HCT116 (cell line): ENCODE data around the gene ESYT1. TPM values are rescaled to one million over a fixed set of nuclear protein-coding genes. Genes with fewer than 3 reads are reported as not detected.

Experiments
- ATAC-seq: fragments of 200-7000 bp; cut with Tn5 transposase; 2 replicates; pipeline ENCODE4 v1.9.1; 2020; ENCODE audit warnings: mild to moderate bottlenecking, moderate library complexity
- BruUV-seq: library from RNA; stranded (reverse); fragments of 400-500 nt; replicated peaks from 2 replicates; lab custom pipeline; 2021; lab: Mats Ljungman, UMichigan
- CTCF ChIA-PET: fragments of 300-600 bp; sonication (Branson Sonifier 250); formaldehyde crosslinking; loops from one replicate; lab custom pipeline; 2021; ENCODE audit warnings: antibody characterized with exemption; lab: Charles Lee
- POLR2A ChIA-PET: fragments of 300-600, 350-600 bp; sonication (Branson Sonifier 250); formaldehyde crosslinking; loops from one replicate; lab custom pipeline; 2021; ENCODE audit warnings: antibody characterized with exemption; lab: Charles Lee
- RAD21 ChIA-PET, 2 experiments: fragments of 300-600 bp; sonication (Branson Sonifier 250); formaldehyde crosslinking; loops; one replicate each; lab custom pipeline; 2023; ENCODE audit warnings: low total read pairs in 2 of 2; ENCODE audit not compliant: uncharacterized antibody in 2 of 2, unreplicated experiment in 2 of 2, low non-redundant PET in 1 of 2; lab: Charles Lee
- DNase-seq: peaks from one replicate; pipeline ENCODE4 v3.0.0-alpha.2; 2010; ENCODE audit warnings: low read depth, low spot score
- H2AFZ ChIP-seq: fragments of 200-600 bp; shearing (Covaris generic), sonication (generic); 2 replicates; pipeline ENCODE4 v1.6.1; 2017; ENCODE audit warnings: low read depth, mixed run types, mixed read lengths, antibody characterized with exemption, low read length; ENCODE audit not compliant: poor library complexity, severe bottlenecking
- H3K27ac ChIP-seq: 2 replicates; pipeline ENCODE4 v1.5.1; 2012; ENCODE audit warnings: low read depth, low read length
- H3K27me3 ChIP-seq: fragments of 200-600 bp; sonication (generic); 2 replicates; pipeline ENCODE4 v1.6.1; 2016; ENCODE audit warnings: mixed run types, low read length, mixed read lengths; ENCODE audit not compliant: insufficient read depth
- H3K36me3 ChIP-seq, 2 experiments: fragments of 200-500 bp in 1 of 2; fragments of 200-600 bp in 1 of 2; sonication (Bioruptor generic) in 1 of 2; sonication (generic) in 1 of 2; 2 replicates each; pipeline versions ENCODE4 v1.5.1 to v1.6.1; 2014 to 2016; ENCODE audit warnings: low read length in 2 of 2, inconsistent platforms in 1 of 2, mixed read lengths in 1 of 2, mixed run types in 1 of 2; ENCODE audit not compliant: insufficient read depth in 2 of 2, control insufficient read depth in 1 of 2
- H3K4me1 ChIP-seq, 2 experiments: fragments of 200-600 bp in 1 of 2; sonication (generic) in 1 of 2; 2 replicates each; pipeline versions ENCODE4 v1.5.1 to v1.6.1; 2012 to 2017; ENCODE audit warnings: low read length in 2 of 2, inconsistent platforms in 1 of 2, mild to moderate bottlenecking in 1 of 2, mixed read lengths in 1 of 2, mixed run types in 1 of 2, moderate library complexity in 1 of 2; ENCODE audit not compliant: insufficient read depth in 2 of 2, control insufficient read depth in 1 of 2
- H3K4me2 ChIP-seq: fragments of 200-600 bp; sonication (generic); 2 replicates; pipeline ENCODE4 v1.6.1; 2017; ENCODE audit warnings: mixed run types, low read length, mixed read lengths
- H3K4me3 ChIP-seq, 2 experiments: fragments of 200-600 bp in 1 of 2; sonication (generic) in 1 of 2; replicated peaks in 1 of 2; 2 replicates each; pipeline ENCODE4 v1.5.1; 2011 to 2016; ENCODE audit warnings: low read length in 2 of 2, control low read depth in 1 of 2, low read depth in 1 of 2, mild to moderate bottlenecking in 1 of 2, mixed read lengths in 1 of 2, mixed run types in 1 of 2
- H3K79me2 ChIP-seq: fragments of 200-600 bp; sonication (generic); 2 replicates; pipeline ENCODE4 v1.6.1; 2017; ENCODE audit warnings: mild to moderate bottlenecking, mixed run types, low read length, moderate library complexity, mixed read lengths; ENCODE audit not compliant: insufficient read depth
- H3K9ac ChIP-seq: fragments of 200-600 bp; sonication (generic); 2 replicates; pipeline ENCODE4 v1.6.1; 2016; ENCODE audit warnings: low read length, mixed read lengths
- H3K9me2 ChIP-seq: fragments of 200-600 bp; sonication (generic), shearing (Covaris generic); 2 replicates; pipeline ENCODE4 v1.6.1; 2017; ENCODE audit warnings: mixed run types, mild to moderate bottlenecking, moderate library complexity; ENCODE audit not compliant: insufficient read depth
- H3K9me3 ChIP-seq, 2 experiments: fragments of 200-500 bp in 1 of 2; fragments of 200-600 bp in 1 of 2; sonication (Bioruptor generic) in 1 of 2; sonication (generic) in 1 of 2; 2 replicates each; pipeline ENCODE4 v1.6.1; 2014 to 2017; ENCODE audit warnings: low read length in 2 of 2, mixed read lengths in 2 of 2, inconsistent platforms in 1 of 2, low read depth in 1 of 2, mild to moderate bottlenecking in 1 of 2, mixed run types in 1 of 2, moderate library complexity in 1 of 2; ENCODE audit not compliant: control insufficient read depth in 1 of 2, insufficient read depth in 1 of 2
- H4K20me1 ChIP-seq: fragments of 200-600 bp; sonication (generic), shearing (Covaris generic); 2 replicates; pipeline ENCODE4 v1.6.1; 2017; ENCODE audit warnings: mixed run types, mild to moderate bottlenecking, moderate library complexity; ENCODE audit not compliant: insufficient read depth
- CEBPB ChIP-seq: IDR thresholded peaks from 2 replicates; pipeline ENCODE4 v1.6.1; 2012; ENCODE audit warnings: low read depth
- EZH2 ChIP-seq: fragments of 200-600 bp; sonication (generic); IDR thresholded peaks from 2 replicates; pipeline ENCODE4 v1.6.1; 2017; ENCODE audit warnings: antibody characterized with exemption, mixed run types
- RAD21 ChIP-seq: IDR thresholded peaks from 2 replicates; pipeline ENCODE4 v1.6.1; 2012; ENCODE audit warnings: low read depth, mild to moderate bottlenecking
- intact Hi-C: fragments of 100-400 bp; cut with micrococcal nuclease; formaldehyde crosslinking; loops from 2 replicates; pipeline ENCODE4 v1.10.0; 2022
- total RNA-seq: library from RNA; stranded (reverse); gene quantifications from one replicate; pipeline ENCODE4 v1.2.1, GENCODE V29; 2021; ENCODE audit not compliant: unreplicated experiment
- TF ChIP-seq, protein P1 (sequence below): IDR thresholded peaks from 2 replicates; pipeline ENCODE4 v1.6.1; 2012; ENCODE audit warnings: low read depth
- TF ChIP-seq, protein P2 (sequence below), 3 experiments: fragments of 200-600 bp in 1 of 3; sonication (generic) in 1 of 3; IDR thresholded peaks in 2 of 3; conservative IDR thresholded peaks in 1 of 3; 2 replicates each; pipeline ENCODE4 v1.5.1; 2012 to 2017; ENCODE audit warnings: low read depth in 2 of 3, low read length in 2 of 3, antibody characterized with exemption in 1 of 3, borderline replicate concordance in 1 of 3, control low read depth in 1 of 3, mild to moderate bottlenecking in 1 of 3, mixed read lengths in 1 of 3, mixed run types in 1 of 3, moderate library complexity in 1 of 3; ENCODE audit not compliant: insufficient read depth in 1 of 3

Gene ESYT1
- total RNA-seq, 1 experiment from 2014 or later = 80.9 TPM

DNA sequence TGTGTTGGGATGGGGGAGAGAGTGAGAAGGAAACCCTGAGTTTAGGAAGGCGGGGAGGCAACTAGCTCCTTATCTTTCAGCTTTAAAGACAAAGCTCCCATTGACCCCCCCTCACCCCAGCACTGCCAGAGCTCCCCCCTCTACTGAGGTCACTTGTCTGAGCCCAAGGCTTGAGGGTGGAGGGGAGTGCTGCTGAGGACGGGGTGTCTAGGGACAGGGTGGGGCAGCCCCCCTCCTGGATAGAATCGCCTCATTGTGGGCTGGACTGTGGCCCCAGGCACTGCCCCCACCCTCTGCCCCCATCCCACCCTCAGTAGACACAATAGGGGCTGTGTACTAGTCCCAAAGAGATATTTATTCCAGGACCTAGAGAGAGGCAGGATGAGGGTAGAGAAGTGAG is 45.1 kb upstream of the ESYT1 start (continued):
- TF ChIP-seq, protein P1, sequence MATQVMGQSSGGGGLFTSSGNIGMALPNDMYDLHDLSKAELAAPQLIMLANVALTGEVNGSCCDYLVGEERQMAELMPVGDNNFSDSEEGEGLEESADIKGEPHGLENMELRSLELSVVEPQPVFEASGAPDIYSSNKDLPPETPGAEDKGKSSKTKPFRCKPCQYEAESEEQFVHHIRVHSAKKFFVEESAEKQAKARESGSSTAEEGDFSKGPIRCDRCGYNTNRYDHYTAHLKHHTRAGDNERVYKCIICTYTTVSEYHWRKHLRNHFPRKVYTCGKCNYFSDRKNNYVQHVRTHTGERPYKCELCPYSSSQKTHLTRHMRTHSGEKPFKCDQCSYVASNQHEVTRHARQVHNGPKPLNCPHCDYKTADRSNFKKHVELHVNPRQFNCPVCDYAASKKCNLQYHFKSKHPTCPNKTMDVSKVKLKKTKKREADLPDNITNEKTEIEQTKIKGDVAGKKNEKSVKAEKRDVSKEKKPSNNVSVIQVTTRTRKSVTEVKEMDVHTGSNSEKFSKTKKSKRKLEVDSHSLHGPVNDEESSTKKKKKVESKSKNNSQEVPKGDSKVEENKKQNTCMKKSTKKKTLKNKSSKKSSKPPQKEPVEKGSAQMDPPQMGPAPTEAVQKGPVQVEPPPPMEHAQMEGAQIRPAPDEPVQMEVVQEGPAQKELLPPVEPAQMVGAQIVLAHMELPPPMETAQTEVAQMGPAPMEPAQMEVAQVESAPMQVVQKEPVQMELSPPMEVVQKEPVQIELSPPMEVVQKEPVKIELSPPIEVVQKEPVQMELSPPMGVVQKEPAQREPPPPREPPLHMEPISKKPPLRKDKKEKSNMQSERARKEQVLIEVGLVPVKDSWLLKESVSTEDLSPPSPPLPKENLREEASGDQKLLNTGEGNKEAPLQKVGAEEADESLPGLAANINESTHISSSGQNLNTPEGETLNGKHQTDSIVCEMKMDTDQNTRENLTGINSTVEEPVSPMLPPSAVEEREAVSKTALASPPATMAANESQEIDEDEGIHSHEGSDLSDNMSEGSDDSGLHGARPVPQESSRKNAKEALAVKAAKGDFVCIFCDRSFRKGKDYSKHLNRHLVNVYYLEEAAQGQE = no peak
- no peak for TF ChIP-seq EZH2

DNA sequence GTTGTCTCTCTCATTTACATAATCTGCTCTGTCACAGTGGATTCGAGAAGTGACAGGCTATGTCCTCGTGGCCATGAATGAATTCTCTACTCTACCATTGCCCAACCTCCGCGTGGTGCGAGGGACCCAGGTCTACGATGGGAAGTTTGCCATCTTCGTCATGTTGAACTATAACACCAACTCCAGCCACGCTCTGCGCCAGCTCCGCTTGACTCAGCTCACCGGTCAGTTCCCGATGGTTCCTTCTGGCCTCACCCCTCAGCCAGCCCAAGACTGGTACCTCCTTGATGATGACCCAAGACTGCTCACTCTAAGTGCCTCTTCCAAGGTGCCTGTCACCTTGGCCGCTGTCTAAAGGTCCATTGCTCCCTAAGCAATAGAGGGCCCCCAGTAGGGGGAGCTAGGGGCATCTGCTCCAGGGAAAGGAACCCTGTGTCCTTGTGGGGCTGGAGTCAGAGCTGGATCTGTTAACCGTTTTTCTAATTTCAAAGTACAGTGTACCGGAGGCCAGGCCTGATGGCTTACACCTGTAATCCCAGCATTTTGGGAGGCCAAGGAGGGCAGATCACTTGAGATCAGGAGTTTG is 43.0 kb upstream of the ESYT1 start:
- RAD21 ChIA-PET = no interaction called here
- H3K4me2 ChIP-seq = no peak overlapping the region
- TF ChIP-seq CEBPB = no peak
- TF ChIP-seq, protein P2, sequence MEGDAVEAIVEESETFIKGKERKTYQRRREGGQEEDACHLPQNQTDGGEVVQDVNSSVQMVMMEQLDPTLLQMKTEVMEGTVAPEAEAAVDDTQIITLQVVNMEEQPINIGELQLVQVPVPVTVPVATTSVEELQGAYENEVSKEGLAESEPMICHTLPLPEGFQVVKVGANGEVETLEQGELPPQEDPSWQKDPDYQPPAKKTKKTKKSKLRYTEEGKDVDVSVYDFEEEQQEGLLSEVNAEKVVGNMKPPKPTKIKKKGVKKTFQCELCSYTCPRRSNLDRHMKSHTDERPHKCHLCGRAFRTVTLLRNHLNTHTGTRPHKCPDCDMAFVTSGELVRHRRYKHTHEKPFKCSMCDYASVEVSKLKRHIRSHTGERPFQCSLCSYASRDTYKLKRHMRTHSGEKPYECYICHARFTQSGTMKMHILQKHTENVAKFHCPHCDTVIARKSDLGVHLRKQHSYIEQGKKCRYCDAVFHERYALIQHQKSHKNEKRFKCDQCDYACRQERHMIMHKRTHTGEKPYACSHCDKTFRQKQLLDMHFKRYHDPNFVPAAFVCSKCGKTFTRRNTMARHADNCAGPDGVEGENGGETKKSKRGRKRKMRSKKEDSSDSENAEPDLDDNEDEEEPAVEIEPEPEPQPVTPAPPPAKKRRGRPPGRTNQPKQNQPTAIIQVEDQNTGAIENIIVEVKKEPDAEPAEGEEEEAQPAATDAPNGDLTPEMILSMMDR (IDR thresholded peaks at IDR 0.05 in 2 of 3, conservative IDR thresholded peaks at IDR 0.05 in 1 of 3; ENCODE audit: borderline replicate concordance in 1 of 3, insufficient read depth in 1 of 3, low read depth in 2 of 3, low read length in 2 of 3) = peak; percentile 21 to 82 (median 48); a peak in 5 of 6 replicates
- peak; percentile 47; the same call in 1 of the 2 replicates for TF ChIP-seq RAD21
- TF ChIP-seq, all 23 proteins: peak for 2
- Histone ChIP-seq H3K9ac (no peak overlapping the region), H3K4me1 (peaks cover 15 to 32% of the 10 kb centered on the region in 2 experiments), H3K9me3 (no peaks in the 10 kb centered on the region), H3K27ac (no peak overlapping the region), H3K9me2 (no peaks in the 10 kb centered on the region), H2AFZ (no peak overlapping the region), H4K20me1 (no peaks in the 10 kb centered on the region), H3K79me2 (peaks cover 12% of the 10 kb centered on the region; the same call in 1 of the 2 replicates), H3K36me3 (peaks cover 10 to 22% of the 10 kb centered on the region in 2 experiments; a peak in 2 of 4 replicates), H3K4me3 (no peak overlapping the region), H3K27me3 (no peaks in the 10 kb centered on the region)
- intact Hi-C loops = no loop called here
- ChIA-PET CTCF (interaction anchor here (0.8 to 1.8 kb wide), 7 partner anchors 10 to 347 kb away, joined by 3 to 13 read pairs (median 4); partner anchors contain the start of genes ORMDL2, PA2G4, RAB5B and SARNP), POLR2A (interaction anchor here (0.7 to 1.3 kb wide), 4 partner anchors 19 to 33 kb away, joined by 3 to 6 read pairs (median 3); partner anchors contain the start of genes PA2G4 and ZC3H10)
- no TSS peak for BruUV-seq
- peak; percentile 47 for ATAC-seq
- DNase-seq = no peak
